HG03066 (cell line): Measurements from ENCODE around the gene ENTPD2.
"Not testable (repeated sequence)": the region's sequence is repeated elsewhere in the genome, so short reads cannot be mapped to it uniquely, and the experiment has no call there.

Experiments used
- ATAC-seq: cut with Tn5 transposase; IDR thresholded peaks from one replicate; pipeline ENCODE4 v1.9.1; 2021; ENCODE audit warnings: low read depth; ENCODE audit not compliant: unreplicated experiment

The ENTPD2 gene

GRCh38 chr9:137065336-137065967 is 11.6 kb upstream of the ENTPD2 start:
- no peak for ATAC-seq

DNA sequence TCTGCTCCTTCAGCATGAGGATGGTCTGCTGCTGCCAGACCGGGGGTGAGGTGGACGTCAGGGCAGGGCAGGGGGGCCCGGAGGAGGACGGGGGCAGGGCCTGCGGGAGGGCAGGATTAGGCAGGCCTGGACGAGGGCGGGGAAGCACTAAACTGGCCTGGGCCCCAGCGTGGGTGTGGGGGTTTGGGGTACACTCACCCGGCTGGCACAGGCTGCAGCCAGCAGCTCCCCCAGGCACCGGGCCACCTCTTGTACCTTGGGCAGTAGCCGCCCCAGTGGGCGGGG is 11.0 kb upstream of the ENTPD2 start:
- no peak for ATAC-seq

- ATAC-seq = no peak
These were observed 10.4 kb upstream of the ENTPD2 start for GRCh38 chr9:137064027-137064879.

DNA sequence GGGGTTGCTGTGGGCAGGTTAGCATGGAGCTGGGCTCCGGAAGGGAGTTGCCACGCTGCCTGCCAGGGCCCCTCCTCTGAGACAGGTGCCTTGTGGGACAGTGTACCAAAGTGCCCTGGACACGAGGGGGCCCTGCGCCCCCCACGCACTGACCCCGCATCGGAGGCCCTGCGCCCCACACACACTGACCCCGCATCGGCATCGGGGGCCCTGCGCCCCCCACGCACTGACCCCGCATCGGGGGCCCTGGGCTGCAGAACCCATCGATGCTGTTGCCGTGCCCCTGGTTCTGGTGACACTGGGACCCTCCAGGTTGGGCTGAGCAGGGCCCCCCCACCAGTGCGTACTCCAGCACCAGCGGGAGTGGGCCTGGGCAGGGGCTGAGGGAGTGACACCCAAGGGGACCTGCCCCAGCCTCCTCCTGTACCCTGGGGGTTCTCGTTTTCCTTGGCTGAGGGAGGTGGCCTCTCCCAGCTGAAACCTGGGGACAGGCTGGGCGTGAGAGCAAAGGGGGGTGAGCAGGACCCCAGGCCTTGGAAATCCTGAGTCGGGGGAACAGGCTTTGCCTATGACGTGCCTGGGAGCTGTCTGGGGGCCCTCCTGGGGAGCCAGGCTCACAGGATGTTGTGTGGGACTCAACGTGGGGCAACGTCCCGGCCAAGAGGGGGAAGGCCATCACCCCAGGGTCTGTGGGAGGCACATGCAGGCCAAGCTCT is 9.6 kb upstream of the ENTPD2 start:
- no peak for ATAC-seq

DNA sequence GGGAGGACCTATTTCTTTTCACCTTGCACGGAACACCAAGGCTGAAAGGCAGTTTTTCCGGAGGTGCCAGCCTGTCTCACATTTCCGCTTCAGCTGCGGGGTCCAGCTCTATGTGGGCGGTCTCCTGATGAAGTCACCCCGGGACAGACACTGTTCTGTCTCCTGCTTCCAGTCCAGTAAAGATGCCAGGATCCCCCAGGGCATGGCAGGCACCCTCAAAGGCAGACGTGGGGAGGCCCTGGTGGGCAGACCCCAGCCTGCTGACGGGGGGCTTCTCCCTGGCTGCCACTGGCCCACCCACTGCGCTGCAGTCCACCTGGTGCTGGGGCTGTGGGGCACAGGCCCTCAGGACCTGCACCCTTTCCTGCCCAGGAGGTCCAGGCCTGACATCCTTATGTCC is 8.9 kb upstream of the ENTPD2 start:
- not testable (repeated sequence) for ATAC-seq

DNA sequence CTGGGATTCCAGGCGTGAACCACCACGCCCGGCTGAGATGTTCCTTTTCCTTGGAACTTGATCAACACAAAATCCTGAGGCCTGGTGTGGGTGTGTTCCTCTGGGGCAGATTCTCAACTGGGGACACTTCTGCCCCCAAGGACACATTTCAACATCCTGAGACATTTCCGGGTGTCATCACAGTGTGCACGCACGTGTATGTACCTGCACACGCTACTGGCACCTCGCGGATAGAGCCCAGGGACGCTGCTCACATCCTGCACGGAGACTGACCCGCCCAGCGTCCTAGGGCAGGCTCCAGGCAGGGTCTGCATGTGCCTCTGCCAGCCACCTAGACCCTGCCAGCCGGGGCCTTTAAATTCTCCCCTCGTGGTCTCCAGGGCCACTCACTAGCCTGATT is 8.5 kb upstream of the ENTPD2 start:
- ATAC-seq = no peak

DNA sequence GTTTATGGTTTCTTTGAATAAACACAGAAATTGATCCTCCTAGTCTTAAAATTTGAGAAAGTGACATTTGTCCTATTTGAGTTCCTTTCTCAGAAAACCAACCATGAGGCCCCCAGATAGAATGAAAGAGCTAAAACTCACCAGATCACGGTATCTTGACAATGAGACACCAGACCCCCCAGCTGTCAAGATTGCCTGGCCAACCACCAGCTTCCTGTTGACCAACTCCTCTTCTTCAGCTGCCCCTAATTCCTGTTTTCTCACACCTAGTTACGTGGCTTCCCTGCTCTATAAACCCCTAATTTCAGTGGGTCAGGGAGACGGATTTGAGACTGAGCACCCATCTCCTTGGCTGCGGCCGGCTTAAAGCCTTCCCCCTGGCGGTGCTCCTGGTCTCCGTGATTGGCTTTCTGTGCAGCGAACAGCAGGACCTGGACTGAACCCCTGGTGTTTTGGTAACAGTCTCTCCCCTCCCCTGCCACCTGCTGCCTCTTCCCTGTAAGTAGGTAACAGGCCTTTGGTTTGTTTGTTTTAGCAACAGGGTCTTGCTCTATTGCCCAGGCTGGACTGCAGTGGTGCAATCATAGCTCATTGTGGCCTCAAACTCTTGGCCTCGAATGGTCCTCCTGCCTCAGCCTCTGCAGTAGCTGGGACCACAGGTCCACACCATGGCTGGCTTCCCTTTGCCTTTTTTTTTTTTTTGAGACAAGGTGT is 4.8 kb upstream of the ENTPD2 start:
- no peak for ATAC-seq

- no peak for ATAC-seq
These were observed 3.7 kb upstream of the ENTPD2 start for GRCh38 chr9:137057545-137057944.

- ATAC-seq = no peak
These were observed 3.0 kb upstream of the ENTPD2 start for GRCh38 chr9:137056739-137057415.

GRCh38 chr9:137055385-137056364 is 1.8 kb upstream of the ENTPD2 start:
- ATAC-seq = no peak

GRCh38 chr9:137054932-137055384 is 1.1 kb upstream of the ENTPD2 start:
- no peak for ATAC-seq

GRCh38 chr9:137052998-137053943 is 590 bp downstream of the ENTPD2 start:
- no peak for ATAC-seq

- no peak for ATAC-seq
These were observed 1.6 kb downstream of the ENTPD2 start for GRCh38 chr9:137052293-137052692.

DNA sequence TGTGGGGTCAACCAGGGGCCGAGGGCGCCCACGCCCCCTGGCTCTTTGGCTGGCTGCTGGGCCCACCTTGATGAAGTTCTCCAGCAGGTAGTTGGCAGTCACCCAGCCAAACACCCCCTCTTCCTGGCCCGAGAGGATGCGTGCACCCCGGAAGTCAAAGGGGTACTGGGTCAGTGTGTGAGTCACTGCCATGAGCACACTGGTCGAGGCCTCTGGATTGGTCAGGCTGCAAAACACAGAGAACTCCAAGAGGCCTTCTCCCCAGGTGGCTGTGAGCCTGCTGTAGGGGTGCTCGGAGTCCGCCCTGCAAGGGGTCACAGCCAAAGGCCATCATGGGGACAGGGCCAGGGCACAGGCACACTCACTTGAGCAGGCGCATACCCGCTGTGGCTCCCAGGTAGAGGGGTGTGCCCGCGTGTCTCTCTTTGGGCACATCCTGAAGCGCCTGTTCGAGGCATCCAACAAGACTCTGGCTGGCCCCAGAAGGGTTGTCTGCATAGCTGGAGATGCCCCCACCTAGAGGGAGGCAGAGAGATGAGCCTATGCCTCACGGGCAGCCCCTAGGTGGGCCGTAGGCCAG is 2.6 kb downstream of the ENTPD2 start:
- ATAC-seq = no peak

DNA sequence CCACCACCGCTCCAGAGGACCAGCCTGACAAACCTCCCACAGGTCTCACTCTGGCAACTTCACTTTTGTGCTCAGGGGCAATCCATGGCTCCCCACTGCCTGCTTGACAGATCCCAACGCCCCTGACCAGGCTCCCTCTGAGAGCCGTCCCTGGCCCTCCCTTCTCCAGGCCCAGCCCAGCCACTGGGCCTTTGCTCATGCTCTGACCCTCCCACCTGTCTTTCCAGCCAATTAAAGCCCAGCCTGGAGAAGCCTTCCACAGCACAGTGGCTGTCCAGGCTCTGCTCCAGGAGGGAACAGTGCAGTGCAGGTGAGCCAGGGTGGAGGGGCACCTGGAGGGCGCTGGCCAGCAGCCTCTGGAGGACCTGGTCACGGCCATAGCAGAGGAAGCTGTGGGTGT is 3.3 kb downstream of the ENTPD2 start:
- ATAC-seq = no peak

DNA sequence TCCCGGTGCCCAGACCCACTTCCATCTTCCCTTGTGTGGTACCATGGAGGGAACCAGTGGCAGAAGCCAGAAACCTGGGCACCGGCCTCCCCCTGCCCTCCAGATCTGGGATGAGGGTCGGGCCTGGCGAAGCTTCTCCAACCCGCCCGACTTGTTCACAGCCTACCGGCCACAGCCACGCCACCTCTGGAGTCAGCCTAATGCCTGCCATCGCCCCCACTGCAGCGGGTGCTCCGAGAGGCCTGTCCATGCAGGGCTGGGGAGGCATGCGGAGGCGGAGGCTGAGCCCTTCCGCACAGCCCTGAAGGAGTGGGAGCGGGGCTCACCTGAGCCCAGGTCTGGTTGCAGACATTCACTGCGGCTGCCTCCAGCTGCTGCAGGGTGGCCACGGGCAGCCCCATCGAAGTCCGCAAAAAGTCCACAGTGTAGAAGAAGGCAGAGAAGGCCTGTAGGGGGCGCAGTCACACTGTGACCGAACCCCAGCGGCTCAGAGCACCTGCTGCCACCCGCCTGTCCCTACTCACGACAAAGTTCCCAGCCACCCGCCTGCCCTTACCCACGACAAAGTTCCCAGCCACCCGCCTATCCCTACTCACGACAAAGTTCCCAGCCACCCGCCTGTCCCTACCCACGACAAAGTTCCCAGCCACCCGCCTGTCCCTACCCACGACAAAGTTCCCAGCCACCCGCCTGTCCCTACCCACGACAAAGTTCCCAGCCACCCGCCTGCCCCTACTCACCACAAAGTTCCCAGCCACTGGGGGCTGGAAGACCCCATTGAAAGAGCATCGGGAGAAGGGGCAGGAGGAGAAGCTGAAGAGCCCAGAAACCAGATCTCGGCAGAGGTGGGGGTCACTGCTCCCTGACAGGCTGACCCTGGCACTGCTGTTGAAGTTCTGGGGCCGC is 4.1 kb downstream of the ENTPD2 start:
- ATAC-seq = no peak
